Renal cortex interstitium (tissue), 11 donors: ENCODE data around the gene CCDC158. TPM values are rescaled to one million over a fixed set of nuclear protein-coding genes. Genes with fewer than 3 reads are reported as not detected.
"Not testable (repeated sequence)": the region's sequence is repeated elsewhere in the genome, so short reads cannot be mapped to it uniquely, and the experiment has no call there.

Experiments used
- DNase-seq, 11 donors: peaks; one replicate each; pipeline ENCODE4 v3.0.0-alpha.2; 2013; ENCODE audit warnings: low read depth in 9 of 11, low spot score in 4 of 11; ENCODE audit errors: extremely low read depth in 1 of 11
- polyA plus RNA-seq, 3 donors: library from polyadenylated mRNA; unstranded; fragments of 120-200 nt; gene quantifications; one replicate each; pipeline ENCODE4 v1.2.1, GENCODE V29; 2013; ENCODE audit not compliant: insufficient read length in 3 of 3

The CCDC158 gene
- polyA plus RNA-seq, 3 donors = 0.49 to 1.4 (median 0.64) TPM

- no peak for DNase-seq
These were observed 40.4 kb downstream of the CCDC158 start for GRCh38 chr4:76380561-76380960.

DNA sequence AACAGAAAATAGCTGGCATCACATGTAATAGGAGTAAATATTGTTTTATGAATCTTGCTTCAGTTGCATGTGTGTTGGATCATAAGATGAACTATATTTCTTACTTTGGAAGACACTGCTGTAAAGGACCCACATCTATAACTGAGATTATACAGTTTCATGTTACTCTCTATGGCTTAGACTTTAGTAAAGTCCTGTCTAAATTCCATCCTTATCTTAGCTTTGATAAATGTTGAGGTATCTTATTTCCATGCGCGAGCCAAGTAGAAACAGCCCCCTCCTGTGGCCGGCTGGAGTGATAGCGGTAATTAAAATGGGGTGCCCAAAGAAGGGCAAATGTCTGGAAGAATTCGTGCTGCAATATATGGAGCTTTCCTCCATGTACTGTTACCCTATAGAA lies 43.0 kb downstream of the CCDC158 start:
- DNase-seq = peak in 7 of 11 donors; percentile 2 to 26 (median 18)

GRCh38 chr4:76377481-76377901 lies 43.5 kb downstream of the CCDC158 start:
- peak in 1 of 11 donors; percentile 8 for DNase-seq

GRCh38 chr4:76376534-76376933 lies 44.4 kb downstream of the CCDC158 start:
- peak in 1 of 11 donors; percentile 8 for DNase-seq

GRCh38 chr4:76375703-76376102 lies 45.2 kb downstream of the CCDC158 start:
- DNase-seq = no peak

DNA sequence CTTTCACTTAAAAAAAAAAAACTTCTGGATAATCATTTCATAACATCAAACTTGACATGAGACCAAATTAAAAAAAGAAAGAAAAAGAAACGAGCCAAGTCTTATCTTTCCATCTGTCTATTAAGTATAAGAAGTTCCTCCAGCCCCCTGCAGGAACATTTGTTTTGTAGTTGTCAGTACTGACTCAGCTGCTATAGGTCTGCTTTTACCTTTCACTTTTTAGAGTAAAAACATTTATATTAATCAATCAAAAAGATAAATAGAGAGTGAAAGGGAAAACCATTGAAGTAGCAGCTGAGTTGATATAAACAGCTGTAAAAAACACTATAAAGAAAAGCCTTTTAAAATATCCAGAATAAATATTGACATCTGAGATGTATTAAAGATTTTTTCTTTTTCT lies 46.1 kb downstream of the CCDC158 start:
- DNase-seq = no peak

DNA sequence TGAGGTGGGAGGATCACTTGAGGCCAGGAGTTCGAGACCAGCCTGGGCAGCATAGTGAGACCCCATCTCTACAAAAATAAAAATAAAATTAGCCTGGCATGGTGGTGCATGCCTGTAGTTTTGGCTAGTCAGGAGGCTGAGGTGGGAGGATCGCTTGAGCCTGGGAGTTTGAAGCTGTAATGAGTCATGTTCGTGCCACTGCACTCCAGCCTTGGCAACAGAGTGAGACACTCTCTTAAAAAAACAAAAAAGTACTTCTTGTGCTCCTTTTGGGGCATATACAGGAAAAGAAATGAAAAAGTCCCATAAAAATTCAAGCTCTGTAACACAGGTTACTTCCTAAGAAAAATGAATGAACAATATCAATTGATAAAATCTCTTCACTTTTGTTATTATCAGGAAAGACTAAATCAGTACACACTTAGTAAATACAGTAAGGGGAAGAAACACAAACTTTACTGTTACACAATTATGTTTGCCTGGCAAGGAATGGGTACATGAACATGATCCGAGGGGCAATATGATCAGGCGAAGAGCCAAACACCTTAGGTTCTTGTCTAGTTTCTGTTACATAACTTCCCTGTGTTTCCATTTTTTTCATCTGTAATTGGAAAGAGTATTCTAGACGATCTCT lies 46.9 kb downstream of the CCDC158 start:
- no peak for DNase-seq

GRCh38 chr4:76366737-76367136 lies 54.2 kb downstream of the CCDC158 start:
- no peak for DNase-seq

DNA sequence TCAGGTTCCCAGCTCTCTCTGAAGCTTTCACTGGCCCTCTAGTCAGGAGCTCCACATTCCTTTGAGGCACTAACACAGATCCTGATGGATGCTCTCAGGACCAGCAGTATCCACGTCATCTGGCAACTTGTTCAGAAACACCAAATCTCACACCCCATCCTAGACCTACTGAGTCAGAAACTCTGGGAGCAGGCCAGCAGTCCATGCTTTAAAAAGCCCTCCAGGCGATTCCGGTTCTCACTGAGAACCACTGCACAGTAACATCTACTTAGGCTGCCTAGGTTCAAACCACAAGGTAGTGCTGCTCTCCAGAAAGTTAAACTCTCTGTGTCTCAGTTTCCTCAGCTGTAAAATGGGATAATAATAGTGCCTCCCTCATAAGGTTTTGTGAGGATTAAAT lies 55.3 kb downstream of the CCDC158 start:
- no peak for DNase-seq

- DNase-seq = no peak
These were observed 56.2 kb downstream of the CCDC158 start for GRCh38 chr4:76364763-76365162.

DNA sequence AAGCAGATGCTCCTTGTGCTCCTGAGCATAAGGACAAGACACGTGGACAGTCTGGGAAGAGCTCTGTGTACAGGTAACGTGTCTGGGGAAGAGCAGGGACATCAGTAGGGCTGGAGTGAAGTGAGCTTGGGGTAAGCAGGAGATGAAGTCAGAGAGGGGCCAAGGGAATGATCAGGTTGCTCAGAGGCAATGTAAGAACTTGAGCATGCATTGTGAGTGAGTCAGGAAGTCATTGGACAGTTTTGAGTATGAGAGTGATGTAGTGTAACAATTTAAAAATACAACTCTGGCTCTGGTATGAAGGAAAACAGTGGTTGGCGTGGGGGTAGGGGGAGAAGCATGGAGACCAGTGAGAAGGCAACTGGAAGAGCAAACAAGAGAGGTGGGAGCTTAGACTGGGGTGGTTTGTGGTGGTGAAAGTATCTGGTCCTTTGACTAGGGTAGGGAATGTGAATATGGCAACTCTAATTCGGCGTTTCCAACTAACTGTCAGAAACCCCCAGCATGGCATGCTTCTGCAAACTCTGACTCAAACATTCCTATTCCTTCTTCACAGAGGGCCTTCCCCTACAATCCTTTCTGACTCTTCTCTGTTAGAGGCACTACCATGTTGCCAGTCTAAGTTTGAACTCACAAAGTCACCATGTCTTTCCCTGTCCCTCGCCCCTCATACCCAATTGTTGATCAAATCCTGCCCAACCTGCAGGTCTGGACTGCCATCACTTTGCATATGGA lies 57.2 kb downstream of the CCDC158 start:
- no peak for DNase-seq

GRCh38 chr4:76361689-76362412 lies 59.1 kb downstream of the CCDC158 start:
- no peak for DNase-seq

- DNase-seq = not testable (repeated sequence)
These were observed 61.0 kb downstream of the CCDC158 start for GRCh38 chr4:76359881-76360466.

DNA sequence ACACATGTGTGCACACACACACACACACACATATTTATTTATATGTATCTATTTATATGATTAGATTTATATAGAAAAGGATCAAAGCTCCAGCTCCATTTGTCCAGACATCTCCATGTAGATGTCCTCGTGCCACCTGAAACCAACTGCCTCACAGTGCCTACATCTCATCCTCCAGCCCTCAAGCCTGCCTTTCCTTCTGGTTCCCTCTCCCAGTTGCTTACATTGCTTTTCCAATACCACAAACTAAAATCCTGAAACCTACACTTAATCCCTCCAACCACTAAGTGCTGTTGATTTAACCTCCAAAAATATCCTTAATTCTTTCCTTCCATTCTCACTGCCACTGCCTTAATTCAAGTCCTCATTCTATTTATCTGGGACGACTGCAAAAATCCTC lies 63.0 kb downstream of the CCDC158 start:
- DNase-seq = no peak

GRCh38 chr4:76354517-76355473 lies 66.1 kb downstream of the CCDC158 start:
- DNase-seq = no peak

- no peak for DNase-seq
These were observed 78.1 kb downstream of the CCDC158 start for GRCh38 chr4:76342803-76343202.

- no peak for DNase-seq
These were observed 78.8 kb downstream of the CCDC158 start for GRCh38 chr4:76342191-76342590.

DNA sequence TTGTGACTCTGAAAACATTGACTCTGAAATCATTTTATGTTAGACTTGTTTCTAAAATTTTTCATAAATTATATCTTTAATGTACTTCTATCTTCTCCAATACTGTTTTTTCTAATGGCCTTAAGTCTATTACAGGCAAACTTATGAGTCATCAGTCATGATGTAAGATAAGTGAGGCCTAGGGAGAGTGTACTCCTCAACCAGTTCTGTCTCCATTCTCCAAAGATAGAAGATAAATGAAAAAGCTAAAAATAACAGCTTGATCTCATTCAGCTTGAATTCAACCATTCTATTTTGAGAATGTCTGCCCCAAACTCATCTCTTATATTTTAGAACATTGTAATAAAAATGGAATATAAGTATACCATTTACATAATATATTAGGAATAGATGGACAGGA lies 79.9 kb downstream of the CCDC158 start:
- no peak for DNase-seq

- no peak for DNase-seq
These were observed 81.6 kb downstream of the CCDC158 start for GRCh38 chr4:76339364-76339763.
